22Rv1 (cell line): ENCODE measurements around the gene LRRC42.

ENCODE experiments used
- CTCF ChIP-seq: fragments of 450-650 bp; IDR thresholded peaks from 2 replicates; pipeline ENCODE4 v1.5.1; 2017; ENCODE audit warnings: mild to moderate bottlenecking
- ZFX ChIP-seq: fragments of 450-650 bp; IDR thresholded peaks from 2 replicates; pipeline ENCODE4 v1.6.1; 2017; ENCODE audit warnings: antibody characterized with exemption, borderline replicate concordance

DNA sequence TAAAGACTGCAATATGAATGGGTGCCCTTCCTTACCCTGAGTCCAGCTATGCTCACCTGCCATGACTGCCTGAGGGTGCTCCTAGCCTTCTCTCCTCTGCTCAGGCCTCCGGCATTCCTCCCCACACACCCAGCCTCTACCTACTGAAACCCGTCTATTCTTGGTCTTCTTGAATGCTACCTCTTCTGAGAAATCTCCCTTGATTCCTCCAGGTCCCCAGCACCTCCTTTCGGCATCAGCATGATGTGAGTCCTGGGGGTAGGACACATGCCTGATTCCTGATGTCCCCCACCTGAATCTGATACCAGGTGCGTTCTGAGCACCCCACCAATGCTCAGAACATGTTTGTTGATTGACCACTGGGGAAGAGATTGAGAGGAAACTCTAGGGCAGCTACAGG lies 63.3 kb downstream of the LRRC42 start:
- TF ChIP-seq CTCF (no peak), ZFX (no peak)
